ENCODE results near the gene SH3BP2.

The SH3BP2 gene

DNA sequence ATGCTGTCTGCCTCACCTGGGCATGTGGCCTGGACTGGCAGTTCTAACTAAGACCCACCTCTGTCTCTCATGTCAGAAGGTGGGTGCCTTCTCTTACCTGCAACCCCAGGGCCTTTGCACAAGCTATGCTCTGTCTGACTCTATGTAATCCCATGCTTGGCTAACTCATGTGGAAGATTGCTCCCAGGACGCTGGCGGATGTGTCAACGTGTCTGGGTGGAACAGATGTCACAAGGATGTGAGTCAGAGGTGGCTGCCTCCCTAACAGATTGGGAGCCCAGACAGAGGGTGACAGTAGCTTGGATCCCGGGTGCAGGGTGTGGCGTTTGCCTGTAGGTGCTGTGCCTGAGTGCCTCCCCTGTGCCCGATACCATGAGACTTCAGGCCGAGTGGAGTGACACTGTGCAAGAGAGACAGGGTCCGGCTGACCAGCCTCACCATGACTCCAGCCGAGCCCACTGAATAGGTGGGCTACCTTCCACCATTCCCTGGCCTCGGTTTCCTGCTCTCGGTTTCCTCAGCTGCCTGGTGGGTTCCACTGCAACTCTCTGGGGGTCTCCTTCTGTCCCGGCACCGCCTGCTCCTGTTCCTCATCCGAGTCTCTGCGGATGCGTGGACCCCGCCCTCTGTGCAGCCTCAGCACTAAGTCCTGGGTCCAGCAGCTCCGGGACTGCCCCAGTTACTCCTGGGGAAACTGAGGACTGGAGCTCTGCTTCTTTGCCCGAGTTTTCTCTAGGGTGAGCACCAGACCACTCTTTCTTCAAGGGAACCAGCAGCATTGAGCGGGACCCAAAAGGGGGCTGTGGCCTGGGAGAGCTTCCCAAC, 11.0 kb downstream of the SH3BP2 start:
- no peak for DNase-seq (ENCODE audit: low spot score)

DNA sequence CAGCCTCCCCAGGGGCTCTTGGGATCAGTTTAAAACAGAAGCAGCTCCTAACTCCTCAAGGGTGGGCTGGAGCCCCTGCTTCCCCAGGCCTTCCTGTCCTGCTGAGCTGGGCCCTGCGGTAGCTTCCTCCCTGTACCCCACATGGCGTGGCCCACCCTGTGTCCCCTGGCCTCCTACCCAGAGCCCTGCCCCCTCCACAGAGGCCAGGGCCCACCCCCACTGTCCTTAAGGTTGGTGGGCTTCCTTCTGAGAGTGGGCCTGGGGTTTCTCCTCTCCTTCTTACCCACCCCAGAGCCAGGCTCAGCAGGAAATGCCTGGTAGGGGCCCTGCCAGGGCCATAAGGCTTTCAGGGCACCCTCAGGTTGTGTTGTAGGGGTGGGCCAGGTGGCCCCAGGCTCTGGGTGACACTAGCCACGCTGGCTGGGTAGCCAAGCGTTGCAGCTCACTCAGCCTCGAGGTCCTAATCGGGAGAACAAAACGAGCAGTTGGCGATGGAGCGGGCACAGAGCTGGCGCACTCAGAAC, 11.6 kb downstream of the SH3BP2 start:
- no peak for DNase-seq (ENCODE audit: low spot score)

DNA sequence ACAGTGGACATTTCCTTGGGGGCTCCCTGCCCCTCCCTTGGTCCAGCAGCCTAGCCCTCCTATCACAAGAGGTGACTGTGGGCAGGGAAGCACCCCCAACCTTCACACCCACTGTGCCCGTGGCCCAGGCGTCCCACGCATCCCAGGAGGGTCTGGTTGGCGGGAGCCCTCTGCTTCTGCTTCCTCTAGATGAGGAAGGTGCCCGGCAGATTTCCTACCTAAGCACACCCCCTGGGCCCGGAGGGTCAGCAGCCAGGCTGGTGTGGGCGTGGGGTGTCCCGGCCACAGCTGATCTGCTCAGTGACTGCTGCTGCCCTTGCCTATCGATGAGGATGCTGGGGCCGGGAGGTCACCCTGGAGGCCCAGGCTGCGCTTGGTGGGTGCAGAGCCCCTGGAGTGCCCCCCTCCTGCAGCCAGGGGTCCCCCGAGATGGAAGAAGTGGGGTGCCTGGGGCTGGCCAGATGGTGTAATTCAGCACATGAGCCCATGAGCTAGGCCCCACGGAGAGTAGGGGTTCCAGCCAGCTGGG, 12.2 kb downstream of the SH3BP2 start:
- DNase-seq (ENCODE audit: low spot score): no peak

DNA sequence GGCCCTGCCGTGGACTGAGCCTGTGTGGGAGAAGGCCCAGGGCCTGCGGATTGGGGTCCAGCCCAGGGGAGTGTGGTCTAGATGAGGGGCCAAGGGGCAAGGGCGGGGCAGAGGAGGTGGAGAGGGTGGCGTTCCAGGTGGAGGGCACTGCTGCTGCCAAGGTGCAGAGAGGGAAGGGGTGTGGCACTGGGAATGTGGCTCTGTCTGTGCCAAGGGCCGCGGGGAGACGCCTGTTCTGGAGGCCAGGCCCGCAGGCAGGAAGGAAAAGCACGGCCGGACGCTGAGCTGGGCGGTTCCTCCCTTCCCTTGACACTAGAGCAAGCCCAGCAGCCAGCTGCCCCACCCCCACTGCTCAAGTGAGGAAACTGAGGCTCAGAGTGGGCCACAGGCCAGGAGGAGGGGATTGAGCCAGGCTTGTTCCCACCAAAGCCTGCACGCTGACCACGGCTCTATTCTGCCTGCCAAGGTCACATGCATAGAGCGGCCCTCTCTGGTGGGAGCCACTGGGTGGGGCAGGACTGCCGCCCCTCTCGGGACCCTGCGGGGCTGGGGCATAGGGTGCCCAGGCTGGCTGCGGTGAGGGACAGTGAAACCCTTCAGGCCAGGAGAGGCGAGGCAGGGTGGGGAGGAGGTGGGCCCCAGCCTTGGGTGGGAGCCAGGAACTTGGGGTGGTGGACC, 13.0 kb downstream of the SH3BP2 start:
- no peak for DNase-seq (ENCODE audit: low spot score)

DNA sequence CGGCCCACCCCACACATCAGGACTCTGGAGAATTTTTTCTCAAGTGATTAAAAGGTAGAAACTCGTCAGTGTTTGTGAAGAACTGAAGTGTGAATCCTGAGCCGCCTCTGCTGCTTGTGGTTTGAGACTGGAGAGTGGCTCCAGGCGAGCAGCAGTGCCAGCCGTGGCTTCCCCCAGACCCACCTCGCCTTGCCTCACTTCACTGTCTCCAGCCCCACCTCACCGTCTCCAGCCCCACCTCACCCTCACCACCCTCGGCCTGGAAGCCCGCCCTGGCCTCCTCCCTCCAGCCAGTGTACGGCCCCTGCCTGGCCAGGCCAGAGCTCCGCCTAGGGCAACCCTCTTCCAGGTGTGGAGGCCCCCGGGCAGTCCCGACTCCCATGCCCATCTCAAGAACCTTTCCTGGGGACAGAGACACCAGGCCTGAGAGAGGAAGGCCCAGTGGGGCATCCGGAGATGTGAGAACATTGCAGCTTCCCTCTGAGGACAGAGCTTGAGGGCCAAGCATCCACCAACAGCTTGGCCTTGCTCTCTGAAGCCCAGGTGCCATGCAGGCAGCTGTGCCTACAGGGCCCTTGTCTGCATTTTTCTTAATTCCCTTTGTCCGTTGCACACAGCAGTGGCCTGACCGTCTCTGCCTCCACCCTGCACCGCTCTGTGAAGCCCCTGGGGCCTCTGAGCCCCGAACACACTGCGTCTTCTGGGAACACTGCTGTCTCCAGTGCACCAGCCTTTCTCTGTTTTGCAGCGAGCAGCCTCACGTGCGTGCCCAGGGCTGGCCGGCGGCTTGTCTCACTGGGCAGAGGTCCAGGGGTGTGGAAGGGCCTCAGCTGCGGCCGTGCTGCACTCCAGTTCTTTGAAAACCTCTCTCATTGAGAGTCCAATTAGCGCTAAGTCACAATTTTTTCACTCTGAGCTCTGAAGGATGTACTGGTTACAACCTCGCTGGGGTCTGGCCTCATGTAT, 13.8 kb downstream of the SH3BP2 start:
- no peak for DNase-seq (ENCODE audit: low spot score)

DNA sequence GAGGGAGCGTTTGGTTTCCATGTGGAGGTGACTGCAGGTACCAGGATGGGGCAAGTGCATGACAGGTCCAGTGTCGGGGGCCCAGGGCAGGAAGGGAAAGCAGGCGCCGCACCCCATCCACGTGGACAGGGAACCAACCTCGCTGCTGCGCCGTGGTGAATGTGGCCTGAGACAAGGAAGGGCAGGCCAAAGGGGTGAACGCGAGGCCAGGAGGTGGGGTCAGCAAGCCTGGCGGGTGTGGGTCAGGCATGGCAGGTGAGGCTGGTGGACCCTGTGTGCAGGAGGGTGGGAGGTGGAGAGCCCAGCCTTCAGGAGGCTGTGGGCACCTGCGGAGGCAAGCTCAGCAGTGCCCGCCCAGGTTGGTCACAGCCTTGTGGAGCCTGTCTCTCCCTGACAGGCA, 14.7 kb downstream of the SH3BP2 start:
- no peak for DNase-seq (ENCODE audit: low spot score)

DNA sequence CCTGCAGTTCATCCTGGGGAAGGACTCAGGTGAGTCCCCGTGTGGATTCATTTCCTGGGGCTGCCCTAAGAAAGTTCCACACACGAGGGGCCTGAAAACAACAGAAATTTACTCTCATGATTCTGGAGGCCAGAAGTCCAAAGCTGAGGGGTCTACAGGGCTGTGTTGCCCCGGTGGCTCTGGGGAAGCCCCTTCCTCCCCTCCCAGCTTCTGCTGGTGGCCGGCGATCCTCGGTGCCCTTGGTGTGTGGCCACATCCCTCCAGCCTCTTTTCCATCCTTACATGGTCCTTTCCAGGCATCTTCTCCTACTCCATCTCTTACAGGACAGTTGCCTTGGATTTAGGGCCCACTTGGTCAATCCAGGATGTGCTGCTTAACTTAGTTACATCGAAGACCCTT, 15.1 kb downstream of the SH3BP2 start:
- DNase-seq (ENCODE audit: low spot score): no peak

DNA sequence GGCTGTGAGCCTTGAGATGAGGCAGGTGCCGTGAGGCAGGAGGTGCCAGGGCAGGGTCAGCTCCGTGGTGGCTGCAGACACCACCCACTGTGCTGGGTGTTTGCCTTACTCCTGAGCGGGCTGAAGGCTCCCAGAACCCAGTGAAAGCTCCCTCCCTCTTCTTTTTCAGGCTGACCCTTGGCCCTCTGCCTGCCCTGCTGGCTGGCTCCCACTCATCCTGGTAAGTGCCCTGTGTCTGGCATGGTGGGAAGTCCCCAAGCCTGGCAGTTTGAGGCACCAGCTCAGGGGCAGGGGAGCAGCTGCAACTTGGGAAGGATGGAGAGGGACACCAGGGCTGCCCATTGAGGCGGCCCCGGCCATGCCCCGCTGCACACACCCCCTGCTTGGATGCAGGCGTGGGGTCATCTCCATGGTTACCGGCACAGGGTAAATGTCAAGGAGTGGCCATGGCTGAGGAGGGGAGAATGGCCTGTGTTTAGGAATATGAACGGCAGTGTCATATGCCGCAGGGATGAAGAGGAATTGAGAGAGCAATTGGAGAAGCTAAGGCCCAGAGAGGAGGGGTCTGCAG, 16.8 kb downstream of the SH3BP2 start:
- DNase-seq (ENCODE audit: low spot score): no peak

DNA sequence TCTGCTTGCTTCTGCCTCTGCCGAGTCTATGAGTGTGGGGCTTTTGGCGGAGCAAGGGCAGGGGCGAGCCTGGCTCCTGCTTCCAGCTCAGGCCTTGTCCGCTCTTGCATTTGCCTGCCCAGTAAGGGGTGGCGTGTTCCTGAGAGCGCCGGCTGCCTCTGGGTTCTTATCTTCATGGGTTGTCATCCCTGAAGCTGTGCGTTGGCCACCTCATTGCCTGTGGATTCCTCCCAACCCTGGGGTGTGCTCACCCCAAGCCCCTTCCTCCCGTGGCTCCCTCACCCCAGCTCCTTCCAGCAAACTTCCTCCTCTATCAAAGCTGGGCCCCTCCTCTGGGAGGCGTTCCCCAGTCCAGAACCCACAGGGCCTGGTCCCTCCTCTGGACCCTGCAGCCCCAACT, 17.5 kb downstream of the SH3BP2 start:
- DNase-seq (ENCODE audit: low spot score): no peak

DNA sequence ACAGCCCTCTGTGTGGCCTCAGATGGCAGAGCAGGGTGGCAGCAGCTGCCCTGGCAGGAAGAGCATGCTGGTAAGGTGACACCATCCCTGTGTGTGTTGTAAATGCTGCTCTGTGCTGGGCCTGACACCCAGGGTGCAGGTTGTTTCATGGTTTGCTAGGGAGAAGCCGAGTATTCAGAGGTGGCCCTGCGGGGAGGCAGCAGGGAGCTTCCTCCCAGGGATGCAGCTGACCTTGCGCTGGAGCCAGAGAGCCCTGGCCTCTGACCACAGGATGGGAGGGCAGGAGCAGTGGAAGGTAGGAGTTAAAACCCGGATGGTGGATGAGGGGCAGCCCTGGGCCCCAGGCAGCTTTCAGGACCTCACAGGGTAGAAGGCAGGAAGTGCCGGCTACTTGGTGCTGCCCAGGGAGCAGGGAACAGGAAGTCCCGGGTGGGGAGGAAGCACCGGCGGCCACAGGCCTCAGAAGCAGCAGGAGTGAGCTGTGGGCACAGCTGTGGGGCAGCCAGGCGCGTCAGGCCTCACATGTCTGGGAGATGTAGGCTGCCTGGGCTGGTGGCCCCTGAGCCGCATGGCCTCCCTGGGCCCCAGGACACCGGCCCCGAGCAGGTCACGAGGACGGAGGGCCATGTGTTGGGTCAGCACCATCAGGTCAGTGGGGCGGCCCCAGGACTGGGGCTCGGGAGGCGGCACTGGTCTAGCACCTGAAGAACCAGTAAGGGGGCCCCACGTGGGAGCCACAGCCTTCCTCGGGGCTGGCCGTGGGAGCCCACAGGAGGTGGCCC, 19.1 kb downstream of the SH3BP2 start:
- peak; percentile 47 for DNase-seq (ENCODE audit: low spot score)

DNA sequence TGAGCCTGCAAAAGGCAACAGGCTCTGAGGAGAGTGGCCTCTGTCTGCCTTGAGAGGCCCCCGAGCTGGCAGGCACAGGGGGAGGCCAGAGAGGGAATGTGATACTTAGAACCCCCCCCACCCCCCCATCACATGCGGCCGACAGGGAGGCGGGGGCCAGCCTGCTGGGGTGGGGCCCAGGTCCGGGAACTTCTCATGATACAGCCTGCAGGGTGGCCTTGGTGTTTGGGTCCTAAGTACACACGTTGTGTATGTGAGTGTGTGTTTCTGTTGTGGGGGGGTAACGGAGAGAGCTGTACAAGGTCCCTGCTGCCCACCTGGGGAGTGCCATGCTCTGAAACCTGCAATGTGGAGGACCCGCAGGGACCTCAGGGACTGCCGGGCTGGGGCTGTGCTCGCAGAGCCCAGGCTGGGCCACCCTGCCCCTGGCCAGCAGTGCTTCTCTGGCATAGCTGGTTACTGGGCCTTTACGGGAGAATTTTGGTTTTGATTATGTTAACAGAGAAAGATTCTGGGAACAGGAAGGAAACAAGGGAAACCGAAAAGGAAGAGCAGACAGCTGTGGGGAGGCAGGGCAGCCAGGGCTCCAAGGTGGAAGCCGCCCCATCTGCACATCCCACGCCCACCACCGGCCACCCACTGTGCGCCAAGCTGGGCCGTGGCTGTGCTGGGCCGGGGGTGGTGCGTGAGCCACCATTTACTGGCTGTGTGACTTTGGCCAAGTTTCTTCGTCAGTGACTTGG, 19.9 kb downstream of the SH3BP2 start:
- no peak for DNase-seq (ENCODE audit: low spot score)

DNA sequence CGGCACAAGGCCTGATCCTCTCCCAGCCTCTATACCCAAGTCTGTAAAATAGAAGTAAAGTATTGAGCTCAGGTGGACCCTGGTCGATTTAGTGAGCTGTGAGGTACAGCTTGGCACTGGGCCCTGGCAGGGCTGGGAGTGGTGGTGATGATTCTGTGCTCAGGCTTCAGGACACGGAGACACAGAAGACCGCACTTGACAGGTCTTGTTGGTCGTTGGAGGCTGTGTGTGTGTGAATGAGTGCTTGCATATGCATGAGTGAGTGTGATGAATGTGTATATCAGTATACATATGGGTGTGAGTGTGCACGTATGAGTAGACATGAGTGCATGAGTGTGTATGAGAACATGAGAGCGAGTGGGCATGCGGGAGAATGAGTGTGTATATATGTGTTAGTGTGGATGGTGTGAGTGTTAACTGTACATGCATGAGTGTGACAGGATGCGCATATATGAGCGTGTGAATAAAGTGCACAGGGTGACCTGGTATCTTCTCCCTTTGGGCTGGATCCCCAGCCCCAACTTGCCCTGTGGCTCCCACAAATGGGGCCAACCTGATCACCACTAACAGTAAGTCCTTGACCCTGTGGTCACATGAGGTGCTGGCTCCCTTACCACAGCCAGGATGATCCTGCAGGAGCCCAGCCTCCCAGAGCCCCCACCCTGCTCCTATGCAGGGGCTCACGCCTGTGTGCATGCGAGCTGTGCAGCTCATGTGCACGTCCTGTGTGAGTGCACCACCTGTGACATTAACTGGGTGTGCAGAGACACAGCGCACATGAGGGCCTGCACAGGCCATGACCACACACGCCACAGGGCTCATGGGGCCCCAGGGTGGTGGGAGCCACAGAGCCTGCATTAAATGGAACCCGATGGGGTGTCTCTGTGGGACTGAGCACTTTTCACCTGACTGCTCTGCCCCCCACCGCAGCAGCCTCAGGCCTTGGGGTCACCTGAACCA, 20.8 kb downstream of the SH3BP2 start:
- peak; percentile 11 for DNase-seq (ENCODE audit: low spot score)

DNA sequence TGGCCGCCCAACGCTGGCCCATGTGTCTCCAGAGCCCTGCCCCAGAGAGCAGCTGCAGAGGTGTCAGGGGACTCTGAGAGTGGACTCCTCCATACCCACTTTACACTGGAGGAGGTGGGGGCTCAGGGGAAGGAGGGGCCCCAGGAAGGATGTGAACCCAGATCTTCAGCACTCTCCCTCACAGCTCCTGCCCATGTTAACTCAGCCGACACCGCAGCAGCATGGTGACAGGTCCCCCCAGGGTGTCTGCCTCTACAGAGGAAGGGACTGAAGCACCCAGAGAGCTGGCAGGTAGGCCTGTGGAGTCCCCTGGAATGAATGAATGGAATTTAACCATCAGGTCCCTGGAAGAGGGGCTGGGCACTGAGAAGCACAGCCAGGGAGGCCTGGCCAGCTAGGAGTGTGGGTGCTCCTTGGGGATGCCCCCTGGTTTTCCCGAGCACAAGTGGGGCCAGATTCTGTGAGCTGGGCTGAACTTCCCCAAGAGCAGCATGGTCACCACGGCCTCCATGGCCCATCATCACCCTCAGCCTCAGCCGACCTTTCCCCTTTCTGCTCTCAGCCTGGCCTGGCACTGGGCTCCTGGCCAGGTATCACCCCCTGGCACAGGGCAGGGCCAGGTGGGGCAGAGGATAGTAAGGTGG, 21.9 kb downstream of the SH3BP2 start:
- no peak for DNase-seq (ENCODE audit: low spot score)

DNA sequence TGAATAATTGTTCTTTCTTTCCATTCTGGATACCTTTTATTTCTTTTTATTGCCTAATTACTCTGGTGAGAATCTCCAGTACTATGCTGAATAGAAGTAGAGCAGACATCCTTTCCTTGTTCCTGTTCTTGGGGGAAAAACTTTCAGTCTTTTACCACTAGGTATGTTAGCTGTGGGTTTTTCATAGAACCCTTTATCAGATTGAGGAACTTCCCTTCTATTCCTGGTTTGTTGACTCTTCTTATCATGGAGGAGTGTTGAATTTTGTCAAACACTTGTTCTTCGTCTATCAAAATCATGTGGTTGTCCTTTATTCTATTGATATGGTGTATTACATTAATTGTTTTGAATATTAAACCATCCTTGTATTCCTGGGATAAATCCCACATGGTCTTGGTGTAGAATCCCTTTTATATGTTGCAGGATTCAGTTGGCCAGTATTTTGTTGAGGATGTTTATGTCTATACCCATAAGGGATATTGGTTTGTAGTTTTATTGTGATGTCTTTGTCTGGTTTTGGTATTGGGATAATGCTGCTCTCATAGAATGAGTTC, 23.6 kb downstream of the SH3BP2 start:
- DNase-seq (ENCODE audit: low spot score): no peak

DNA sequence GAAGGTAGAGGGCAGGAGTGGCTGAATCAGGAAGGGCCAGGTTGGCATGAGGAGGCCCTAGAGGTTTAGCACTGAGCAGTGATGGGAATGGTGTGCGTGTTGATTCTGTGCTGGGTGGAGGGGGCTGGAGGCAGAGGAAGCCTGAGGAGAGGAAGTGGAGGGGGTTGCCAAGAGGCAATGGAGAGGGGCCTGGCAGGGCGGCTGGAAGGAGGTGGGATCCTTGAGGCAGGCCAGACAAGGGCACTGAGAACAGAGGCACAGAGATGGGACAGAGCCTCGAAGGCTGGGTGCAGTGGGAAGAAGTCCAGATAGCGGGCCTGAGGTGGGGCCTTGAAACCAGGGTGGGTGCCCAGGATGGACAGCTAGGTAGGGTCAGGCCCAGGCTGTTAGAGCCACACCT, 24.3 kb downstream of the SH3BP2 start:
- no peak for DNase-seq (ENCODE audit: low spot score)

DNA sequence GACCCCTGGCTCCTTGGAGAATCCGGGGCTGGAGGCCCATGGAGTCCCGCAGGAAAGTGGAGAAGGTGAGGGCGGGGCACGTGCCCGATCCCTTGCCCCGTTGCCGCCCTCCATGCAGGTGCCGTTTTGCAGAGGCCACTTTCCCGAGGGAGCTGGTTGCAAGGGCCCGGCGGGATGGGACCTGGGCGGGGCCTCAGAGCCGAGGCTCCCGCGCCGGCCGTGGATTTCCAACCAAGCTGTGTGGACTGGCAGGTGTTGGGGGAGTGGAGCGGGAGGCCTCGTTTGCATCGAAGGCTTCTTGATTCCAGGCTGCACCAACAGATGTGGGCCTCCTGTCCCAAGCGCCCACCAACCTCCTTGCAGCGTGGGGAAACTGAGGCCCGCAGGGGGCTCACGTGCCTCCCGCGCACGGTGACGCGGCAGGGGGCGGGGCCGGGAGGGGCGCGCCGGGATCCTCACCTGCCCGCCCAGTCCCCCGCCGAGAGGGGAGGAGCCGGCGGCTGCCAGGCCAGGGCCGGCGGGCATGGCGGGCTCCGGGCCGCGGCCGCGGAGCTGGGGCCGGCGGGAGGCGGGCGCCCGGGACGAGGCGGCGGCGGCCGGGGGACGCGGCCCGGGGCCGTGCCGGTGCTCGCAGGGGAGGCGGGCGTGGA, 24.9 kb downstream of the SH3BP2 start:
- peak; percentile 16 for DNase-seq (ENCODE audit: low spot score)

DNA sequence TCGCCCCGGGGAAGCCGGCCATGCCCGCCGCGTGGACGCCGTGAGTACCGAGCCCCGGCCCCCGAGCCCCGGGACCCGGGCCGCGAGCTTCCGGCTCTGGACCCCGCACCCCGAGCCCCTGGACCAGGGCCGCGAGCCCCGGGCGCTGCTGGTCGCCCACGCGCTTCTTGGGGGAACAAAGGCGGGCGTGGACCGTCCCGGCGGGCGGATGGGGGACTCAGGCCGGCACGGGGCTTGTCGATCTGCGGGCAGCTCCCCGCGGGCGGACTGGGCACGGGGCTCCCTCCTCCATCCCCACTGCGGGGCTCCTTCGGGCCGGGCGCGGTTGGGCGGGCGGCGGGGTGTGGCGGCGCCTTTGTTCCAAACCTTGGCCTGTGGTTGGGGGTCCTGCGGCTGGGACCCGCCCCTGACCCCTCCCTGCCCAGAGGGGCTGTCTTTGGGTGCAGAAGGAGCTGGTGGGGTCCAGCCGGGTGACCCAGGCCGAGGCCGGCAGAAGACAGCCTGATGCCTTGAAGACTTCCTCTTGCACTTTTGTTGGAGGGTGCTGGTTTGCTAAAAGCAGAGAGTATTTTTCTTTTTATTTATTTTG, 25.6 kb downstream of the SH3BP2 start:
- DNase-seq (ENCODE audit: low spot score): no peak

Measured in CD4-positive, alpha-beta T cell treated with Interleukin-2 at 100 ng/mL for 4 hours (primary cell).